Stimulated activated CD8-positive, alpha-beta memory T cell treated with anti-CD3 and anti-CD28 coated beads, Interleukin-7, amount 100 ng/mL, for 1 hour (primary cell): ENCODE results near the gene NBEA.
"Not testable (repeated sequence)": the region's sequence is repeated elsewhere in the genome, so short reads cannot be mapped to it uniquely, and the experiment has no call there.

Source experiments
- DNase-seq, 2 donors: peaks; one replicate each; pipeline ENCODE4 v3.0.0-alpha.2; 2020; ENCODE audit warnings: low read depth in 2 of 2

Gene NBEA

DNA sequence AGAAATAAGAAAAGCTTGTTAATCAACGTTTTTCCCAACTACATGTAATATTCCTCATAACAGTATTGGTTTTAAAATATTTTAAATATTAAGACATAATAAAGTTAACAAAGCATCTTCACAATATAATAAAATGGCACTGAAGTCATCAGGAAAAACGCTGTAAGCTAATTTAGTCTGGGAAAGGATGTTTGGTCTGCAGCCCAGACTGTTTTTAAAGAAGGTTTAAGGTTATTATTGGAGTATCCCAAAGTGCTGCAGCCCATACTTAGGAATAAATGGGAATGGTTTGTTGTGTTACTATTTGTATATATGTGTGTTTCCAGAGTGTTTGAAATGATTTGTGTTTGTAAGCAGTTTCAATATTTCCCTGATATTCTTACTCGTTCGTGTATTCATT, 727.3 kb downstream of the NBEA start:
- DNase-seq, result no peak

DNA sequence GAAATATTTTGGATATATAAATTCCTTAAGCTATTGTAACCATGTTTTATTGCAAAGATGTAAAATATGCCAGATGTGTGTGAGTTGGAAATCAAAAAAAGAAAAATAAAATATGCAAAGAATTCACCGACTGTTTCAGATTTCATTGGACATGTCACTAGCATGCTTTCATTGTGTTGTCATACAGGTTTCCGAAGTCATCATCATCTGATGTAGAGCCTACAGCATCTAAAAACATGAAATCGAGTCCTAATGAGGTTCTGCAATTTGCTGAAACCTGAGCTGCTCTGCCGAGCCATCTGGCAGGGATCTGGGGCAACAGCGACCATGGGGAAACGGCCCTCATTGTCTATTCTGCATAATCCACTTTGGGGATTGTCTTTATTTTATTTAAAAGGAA, 730.5 kb downstream of the NBEA start:
- DNase-seq, result no peak

DNA sequence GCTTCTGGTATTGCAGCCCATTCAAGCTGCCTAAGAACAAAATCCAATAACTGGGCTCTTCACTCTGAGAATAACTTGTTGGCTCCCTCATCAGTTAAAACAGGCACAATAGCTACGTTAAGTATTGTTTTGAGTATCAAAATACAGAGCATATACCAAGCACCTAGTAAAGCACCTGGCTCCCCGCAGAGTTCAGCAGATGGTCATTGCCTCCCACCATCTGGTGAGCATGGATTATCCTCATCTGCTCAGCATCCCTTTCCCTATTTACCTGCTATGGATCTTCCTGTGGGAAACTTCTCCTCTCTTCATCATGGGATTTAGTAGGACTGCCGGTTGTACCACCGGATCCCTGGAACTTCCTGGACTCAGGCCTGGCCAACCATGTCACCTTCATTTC, 733.6 kb downstream of the NBEA start:
- no peak for DNase-seq

GRCh38 chr13:35677863-35678262, 735.8 kb downstream of the NBEA start:
- not testable (repeated sequence) for DNase-seq

GRCh38 chr13:35681685-35682084, 739.6 kb downstream of the NBEA start:
- no peak for DNase-seq

DNA sequence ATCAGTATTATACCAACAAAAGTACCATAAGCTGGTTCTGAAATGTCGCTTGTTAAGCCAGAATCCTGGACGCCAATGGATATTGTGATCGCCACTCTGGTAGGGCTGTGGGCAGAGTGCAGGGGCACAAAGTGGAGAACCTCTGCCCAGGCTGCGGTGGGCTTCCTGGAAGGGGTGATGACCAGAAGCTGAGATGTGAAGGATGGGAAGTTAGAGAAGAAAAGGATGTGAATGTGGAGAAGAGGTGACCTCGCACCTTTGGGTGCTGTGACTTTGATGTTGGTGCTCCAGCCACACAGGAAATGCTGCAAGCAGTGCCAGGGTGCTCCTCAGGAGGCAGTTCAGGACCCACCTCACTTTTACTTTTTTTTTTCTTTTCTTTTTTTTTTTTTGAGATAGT, 742.4 kb downstream of the NBEA start:
- no peak for DNase-seq

DNA sequence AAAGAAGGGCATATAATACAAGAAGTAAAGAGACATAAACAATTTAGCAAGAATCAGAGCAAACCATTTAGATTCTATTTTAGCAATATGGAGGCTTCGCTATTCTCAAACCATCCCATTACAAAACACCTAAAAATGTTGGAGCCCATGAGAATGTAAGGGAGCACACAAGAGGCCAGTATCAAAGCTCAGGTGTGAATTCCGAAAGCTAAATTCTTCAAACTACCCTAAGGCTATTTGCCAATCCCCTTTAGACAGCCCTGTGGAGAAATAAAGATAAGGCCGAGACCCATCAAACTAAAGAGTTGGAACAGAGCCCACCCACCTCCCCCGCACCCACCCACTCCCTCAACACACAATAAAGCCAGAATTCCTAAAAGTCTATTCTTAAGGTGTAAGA, 745.3 kb downstream of the NBEA start:
- DNase-seq, result no peak

GRCh38 chr13:35690581-35691207, 748.6 kb downstream of the NBEA start:
- no peak for DNase-seq

DNA sequence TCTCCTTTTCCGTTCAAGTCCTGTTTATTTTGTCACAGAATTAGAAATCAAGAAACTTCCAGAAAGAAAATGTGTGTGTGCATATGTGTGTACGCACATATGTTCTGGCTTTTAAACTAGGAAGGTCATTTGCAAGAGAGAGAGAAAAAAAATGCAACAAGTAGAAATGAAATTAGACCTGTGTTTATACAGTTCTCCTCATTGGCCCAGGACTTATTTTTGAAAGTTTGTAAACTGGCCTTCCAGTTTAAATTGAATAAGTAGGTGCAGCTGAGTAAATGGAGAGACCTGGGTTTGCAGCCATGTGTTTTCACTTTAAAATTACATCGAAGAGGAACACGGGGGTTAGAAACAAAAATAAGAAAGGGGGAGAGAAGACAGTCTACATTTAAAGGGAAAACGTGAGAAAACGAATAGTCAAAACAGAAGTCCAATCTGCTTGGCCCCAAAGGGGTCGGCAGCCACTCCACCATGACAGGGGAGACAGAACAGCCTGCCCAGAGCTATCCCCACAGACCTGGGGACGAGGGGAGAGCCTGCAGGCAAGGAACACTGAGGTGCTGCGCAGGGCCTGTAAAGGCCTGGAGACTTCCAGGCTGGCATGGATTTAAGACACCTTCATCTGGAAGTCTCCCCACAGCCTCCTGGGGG, 751.2 kb downstream of the NBEA start:
- DNase-seq, result no peak

DNA sequence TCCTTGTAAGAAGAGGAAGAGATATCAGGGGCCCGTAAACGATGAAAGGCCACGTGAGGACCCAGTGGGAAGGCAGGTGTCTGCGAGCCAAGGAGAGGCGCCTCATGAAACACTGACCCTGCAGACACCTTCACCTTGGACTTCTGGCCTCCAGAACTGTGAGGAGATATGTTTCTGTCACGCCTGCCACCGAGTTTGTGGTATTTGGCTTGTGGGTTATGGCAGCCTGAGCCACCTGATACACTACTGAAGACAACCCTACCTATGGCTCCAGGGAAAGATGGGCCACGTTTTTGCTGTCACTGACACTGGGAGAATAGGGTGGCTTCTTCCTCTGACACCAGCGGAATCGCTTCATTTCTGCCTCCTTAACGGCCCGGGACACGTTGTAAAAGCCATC, 752.0 kb downstream of the NBEA start:
- no peak for DNase-seq

DNA sequence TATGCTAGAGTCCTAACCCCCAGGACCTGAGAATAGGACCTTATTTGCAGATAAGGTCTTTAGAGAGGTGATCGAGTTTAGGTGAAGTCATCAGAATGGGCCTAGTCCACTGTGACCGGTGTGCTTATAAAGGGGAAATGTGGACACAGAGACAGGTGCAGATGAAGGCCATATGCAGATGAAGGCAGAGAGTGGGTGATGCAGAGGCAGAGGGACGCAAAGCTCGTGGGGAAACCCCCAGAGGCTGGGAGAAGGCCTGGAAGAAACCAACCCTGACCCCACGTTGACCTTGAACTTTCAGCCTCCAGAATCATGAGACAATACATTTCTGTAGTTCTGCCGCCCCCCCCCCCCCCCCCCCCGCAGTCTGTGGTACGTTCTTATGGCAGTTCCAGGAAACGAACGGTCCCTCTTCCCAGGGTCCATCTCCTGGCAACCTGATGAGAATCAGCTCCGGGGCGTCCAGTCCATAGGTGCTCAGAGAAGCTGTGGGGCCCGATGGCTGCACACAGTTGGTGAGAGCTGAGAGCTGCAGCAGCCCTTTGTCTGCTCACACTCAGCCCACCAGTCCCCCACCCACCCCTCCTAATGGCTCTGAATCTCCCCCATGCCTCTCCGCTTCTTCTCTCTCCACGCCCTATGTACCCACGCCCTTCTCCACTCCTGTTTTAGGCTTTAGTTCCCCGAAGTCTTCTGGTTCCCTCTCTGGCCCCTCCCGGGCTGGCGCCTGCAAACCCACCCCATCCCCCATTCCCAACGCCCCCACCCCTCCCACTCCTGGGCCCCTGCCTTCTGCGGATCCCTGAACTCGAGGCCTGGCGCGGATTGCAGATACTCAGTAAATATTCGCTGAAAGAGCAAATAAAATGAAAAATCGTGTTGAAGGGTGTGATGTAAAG, 752.7 kb downstream of the NBEA start:
- DNase-seq, result no peak

DNA sequence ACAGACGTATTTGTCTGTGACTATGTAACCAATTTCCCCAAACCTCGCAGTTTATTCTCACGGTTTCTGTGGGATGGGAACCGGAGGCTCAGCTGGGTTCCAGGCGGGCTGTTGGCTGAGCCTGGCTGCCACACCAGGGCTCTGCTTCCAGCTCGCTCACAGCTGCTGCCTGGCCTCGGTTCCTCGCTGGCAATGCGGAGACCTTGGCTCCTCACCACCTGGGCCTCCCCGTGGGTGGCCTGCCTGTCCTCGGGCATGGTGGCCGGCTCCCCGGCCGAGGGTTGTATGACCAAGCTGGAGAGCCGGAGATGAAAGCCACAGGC, 753.3 kb downstream of the NBEA start:
- DNase-seq, result no peak

GRCh38 chr13:35697186-35697730, 755.2 kb downstream of the NBEA start:
- DNase-seq, result no peak

- DNase-seq, result no peak
Measured at GRCh38 chr13:35698911-35699576, 757.0 kb downstream of the NBEA start.

DNA sequence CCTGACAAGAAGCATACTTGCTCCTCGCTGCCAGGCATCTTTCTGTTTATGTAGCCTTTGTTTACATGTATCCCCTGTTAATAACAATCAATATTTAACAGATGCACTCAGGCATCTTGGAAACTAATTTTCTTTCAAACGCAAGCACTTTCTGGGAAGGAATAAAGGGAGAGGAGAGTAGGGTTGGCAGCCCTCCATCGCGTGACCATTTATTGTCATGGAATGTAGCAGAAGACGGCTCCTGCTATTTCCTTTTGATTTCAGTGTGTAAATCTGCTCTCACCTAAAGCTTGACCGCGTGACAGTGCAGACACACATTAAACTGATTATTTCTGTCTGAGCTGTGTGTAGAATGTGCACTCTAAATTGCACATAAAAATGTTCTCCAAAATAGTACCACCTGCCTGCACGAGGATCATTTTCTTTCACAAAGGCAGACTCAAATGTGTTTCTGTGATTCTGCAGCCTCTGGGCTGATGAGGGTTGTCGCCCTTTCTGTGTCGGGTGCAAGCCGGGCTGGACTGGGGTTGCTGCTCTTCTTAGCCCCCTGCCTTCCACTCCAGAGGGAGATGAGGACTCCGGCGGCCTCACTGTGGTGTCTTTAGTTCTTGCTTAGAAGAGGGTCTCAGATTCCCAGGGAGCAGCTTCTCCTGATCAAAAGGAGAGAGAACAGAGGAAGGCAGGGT, 757.9 kb downstream of the NBEA start:
- DNase-seq, result no peak

DNA sequence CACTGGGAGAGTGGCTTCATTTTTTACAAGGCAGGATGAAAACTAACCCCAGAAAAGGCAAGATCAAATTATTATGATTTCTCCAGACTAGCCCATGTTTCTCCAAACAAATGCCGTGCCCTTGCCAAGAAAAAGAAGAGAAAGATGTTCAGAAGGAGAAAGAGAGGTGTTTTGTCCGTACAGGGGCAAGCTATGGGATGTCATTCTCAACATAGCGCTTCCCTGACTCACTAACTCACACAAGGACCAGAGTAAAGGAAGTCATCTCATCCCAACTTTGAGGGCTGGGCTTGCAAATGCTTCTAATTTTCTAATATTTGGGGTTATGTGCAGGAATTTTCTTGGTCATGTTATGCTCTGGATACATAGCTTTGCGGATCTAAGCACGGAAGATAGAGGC, 758.6 kb downstream of the NBEA start:
- no peak for DNase-seq

DNA sequence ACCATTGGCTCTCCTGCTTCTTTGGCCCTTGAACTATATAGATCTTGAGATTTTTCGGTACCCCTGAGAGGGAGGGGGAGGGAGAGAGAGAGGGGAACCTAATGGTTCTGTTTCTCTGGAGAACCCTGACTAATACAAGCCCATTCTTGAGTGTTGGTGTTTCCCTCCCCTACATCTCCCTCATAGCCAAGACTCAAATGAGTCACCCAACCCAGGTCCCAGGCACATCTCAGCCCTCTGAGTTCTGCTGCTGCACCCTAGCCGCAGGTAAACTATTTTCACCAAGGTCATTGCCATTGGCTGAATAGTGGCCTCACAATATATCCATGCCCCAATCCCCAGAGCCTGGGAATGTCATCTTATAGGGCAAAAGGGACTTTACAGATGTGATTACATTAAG, 760.2 kb downstream of the NBEA start:
- no peak for DNase-seq

DNA sequence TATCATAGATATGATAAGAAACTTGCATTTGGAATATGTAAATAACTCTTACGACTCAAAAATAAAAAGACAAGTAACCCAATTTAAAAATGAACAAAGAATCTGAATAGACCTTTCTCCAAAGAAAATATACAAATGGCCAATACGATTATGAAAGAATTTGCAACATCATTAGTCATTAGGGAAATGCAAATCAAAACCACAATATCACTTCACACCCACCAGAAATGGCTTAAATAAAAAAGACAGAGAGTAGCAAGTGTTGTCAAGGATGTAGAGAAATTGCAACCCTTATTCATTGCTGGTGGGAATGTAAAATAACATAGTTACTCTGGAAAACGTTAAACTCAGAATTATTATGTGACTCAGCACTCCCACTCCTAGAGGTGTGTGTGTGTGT, 761.0 kb downstream of the NBEA start:
- no peak for DNase-seq

DNA sequence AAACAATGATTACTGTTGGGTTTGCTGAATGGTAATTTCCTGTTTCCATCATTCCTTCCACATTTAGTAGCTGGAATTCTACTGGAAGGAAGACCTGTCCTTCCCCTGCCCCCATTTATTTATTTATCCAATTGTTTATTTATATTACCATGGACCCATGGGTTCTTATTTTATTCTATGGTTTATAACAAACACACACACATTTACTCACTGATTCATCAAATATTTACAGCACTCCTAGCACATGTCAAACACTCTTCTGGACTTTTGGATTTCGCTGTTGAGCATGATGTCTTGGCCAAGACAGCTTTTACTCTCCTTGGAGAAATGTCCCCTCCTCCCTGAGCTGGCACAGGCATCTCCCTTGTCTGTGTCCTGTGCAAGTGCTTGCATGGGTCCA, 762.3 kb downstream of the NBEA start:
- DNase-seq, result no peak

DNA sequence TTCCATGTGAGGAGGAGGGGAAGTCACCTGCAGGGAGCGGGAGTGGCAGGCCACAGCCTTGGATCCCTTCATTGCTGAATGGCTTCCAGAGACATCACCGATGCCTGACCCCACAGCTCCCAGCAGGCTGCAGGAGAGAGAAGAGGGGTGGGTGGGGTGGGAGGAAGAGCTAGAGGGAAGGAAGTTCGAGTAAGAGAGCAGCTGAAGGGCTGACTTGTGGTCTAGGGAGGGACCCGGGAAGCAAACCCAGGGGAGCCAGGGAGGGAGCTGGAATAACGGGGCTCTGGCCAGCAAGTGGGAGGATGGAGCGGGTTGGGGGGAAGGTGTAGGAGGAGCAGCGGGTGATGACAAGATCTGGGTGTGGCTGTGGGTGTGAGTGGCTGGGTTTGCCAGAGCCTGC, 764.2 kb downstream of the NBEA start:
- DNase-seq, result no peak

DNA sequence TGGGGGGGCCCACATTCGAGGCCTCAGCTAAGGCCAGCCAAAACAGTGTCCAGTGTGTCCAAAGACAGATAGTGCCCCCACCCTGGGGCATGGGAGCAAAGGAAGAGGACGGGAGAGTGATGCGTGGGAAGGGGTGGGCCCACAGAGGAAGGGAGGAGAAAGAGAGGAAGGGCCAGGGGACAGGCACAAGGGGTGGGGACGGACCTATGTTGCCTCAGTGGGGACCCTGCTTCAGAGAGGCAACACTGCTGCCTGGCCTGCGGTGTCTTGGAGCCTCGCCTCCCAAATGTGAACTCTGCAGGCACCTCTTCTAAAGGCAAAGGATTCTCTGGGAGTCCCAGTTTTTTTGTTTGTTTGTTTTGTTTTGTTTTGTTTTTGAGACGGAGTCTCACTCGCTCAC, 764.7 kb downstream of the NBEA start:
- no peak for DNase-seq

GRCh38 chr13:35711909-35712308, 769.8 kb downstream of the NBEA start:
- no peak for DNase-seq
